Fibroblast of skin of right biceps (primary cell): ENCODE measurements around the gene HENMT1.
A peak's percentile ranks its signal among the peaks of the same experiment; 100 is the strongest.
"Not testable (repeated sequence)": the region's sequence is repeated elsewhere in the genome, so short reads cannot be mapped to it uniquely, and the experiment has no call there.

Experiments used
- DNase-seq: peaks from one replicate; pipeline ENCODE4 v3.0.0-alpha.2; 2013

HENMT1 gene

GRCh38 chr1:108670131-108670773, 9.4 kb upstream of the HENMT1 start:
- DNase-seq: no peak

GRCh38 chr1:108669679-108670078, 8.8 kb upstream of the HENMT1 start:
- DNase-seq: no peak

- DNase-seq: no peak
These were observed 7.9 kb upstream of the HENMT1 start for GRCh38 chr1:108668777-108669176.

- not testable (repeated sequence) for DNase-seq
These were observed 6.5 kb upstream of the HENMT1 start for GRCh38 chr1:108667422-108667821.

- DNase-seq: no peak
These were observed 4.9 kb upstream of the HENMT1 start for GRCh38 chr1:108665771-108666170.

DNA sequence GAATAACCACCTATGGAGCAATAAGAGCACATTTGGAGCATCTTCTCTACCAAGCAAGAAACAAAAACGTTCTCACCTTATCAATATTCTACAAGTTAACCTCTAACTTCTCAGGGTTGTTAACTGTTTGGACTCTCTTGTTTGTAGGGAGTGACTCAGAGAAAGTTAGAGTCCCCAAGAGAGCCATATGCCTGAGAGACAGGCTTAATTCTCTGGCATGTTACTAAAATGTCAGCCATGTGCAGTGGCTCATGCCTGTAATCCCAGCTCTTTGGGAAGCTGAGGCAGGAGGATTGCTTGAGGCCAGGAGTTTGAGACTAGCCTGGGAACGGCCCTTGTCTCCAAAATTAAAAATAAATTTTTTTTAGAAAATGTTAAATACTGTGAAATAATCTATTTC, 4.2 kb upstream of the HENMT1 start:
- DNase-seq: no peak

DNA sequence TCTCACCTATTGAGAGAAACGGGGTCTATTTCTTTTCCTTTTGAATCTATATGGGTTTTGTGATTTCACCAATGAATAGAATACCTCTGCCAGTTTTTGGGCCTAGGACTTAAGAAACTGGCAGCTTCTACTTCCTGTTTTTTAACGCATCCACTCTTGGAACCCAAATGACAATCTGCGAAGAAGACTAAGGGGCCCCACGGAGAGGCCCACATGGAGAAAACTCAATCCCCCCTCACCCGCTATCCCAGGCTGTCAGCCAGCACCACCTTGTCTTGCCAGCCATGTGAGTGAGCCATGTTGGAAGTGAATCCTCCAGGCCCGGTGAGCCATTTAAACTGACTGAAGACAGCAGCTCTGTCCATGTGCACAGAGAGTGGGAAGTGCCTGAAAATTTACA, 3.6 kb upstream of the HENMT1 start:
- DNase-seq: no peak

GRCh38 chr1:108663074-108663473, 2.2 kb upstream of the HENMT1 start:
- no peak for DNase-seq

DNA sequence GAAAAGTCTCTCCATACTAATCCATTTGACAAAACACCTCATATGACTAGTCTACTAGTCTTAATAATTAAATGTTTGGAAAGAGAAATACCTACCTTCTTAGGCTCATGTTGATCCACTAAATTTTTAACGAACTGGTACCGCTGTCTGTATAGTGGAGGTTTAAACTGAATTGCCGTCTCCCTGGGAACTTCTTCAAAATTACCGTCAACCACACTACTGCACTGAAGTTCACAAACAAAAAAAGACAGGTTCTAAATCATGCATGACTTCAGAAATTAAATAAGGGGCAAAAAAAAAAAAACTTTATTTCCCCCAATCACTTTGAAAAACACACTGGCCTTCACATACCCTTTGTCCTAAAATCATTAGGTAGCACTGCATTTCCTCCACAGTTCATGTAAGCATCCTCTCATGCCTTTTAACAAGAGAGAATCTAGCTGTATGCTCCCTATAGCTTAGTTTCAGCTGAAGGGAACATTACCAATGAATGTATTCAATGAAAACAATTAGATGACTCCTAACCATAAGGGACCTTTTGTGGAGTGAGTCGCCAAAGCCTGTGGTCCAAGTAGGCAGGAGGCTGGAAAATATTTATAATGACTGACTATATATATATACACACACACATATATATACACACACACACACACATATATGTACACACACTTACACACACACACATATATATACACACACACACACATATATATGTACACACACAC, 3.4 kb downstream of the HENMT1 start:
- peak; percentile 37 for DNase-seq

DNA sequence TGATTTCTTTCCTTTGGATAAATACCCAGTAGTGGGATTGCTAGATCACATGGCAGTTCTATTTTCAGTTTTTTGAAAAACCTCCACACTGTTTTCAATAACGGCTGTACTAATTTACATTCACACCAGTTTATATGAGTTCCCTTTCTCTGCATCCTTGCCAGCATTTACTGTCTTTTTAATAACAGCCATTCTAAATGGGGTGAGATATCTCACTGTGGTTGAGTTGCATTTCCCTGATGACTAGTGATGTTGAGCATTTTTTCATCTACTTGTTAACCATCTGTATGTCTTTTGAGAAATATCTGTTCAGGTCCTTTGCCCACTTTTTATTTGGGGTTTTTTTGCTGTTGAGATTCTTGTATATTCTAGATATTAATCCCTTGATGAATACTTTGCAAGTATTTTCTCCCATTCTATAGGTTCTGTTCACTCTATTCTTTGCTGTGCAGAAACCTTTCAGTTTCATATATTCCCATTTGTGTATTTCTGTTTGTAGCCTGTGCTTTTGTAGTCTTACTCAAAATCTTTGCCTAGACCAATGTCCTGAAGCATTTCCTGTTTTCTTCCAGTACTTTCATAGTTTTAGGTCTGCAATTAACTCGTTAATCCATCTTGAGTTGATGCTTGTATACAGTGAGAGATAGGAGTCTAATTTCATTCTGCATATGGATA, 7.3 kb downstream of the HENMT1 start:
- no peak for DNase-seq

DNA sequence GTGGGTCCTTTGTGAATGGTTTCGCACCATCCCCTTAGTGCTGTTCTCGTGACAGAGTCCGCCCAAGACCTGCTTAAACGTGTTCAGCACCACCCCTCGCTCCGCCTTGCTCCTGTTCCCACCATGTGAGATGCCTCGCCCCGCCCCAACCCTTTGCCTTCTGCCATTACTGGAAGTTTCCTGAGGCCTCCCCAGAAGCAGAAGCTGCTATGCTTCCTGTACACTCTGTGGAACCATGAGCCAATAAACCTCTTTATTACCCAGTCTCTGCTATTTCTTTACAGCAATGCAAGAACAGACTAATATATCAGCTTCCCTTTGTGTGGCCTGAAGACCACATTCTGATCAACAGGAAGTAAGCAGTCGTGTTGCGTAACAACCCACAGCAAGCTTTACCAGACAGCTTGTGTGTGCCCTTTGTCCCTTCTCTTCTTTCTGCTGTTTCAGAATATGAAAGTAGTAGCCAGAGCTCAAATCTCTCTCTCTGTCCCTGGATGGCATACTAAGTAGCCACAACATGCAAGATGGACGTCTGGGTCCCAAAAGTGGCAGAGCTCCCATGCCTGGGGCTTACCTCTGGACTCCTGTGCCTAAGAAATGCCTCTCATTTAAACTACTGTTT, 14.1 kb downstream of the HENMT1 start:
- peak; percentile 61 for DNase-seq

- no peak for DNase-seq
These were observed 14.6 kb downstream of the HENMT1 start for GRCh38 chr1:108646265-108646647.

DNA sequence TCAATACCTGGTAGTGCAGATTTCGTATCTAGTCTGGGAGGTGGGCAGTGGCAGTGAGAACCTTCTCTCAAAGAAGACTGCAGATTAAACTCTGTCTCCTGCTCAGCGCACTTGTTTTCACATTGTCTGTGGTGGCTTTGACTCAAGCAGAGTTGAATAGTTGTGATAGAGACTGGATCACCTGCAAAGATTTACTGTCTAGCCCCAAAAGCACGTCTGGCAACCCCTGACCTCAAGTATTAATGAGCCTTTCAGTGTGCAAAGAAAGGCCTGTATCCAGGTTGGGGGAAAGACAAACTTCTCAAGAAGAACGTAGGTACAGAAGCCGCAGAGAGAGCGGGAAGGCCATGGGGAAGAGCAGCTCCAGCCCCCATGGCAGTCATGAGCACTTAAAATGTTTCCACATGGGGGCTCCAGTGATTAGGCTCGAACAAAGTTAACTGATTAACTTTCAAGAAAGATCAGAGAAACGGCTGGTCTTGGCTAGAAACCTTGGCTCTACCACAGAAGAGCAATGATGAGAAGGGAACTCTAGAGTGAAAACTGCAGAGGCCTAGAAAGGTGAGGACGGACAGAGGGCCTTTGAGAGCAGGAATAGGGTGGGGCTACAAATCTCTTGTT, 15.2 kb downstream of the HENMT1 start:
- DNase-seq: no peak

DNA sequence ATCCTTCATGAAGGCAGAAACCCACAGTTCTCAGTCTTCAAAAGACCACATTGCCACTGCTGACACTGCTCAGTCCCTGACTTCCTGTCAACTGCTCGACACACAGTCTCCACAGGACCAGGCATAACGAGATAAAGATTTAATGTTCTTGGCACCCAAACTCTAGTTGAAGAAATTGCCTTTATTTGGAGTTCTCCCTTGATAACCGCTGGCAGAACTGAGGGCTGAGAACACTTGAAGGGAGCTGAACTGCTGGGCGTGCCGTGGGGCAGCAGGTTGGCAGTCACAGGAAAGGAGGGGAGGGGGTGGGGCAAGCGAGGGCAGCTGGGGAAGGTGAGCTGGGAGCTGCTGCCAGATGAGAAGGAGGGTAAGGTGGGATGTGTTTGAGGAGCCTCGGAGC, 15.9 kb downstream of the HENMT1 start:
- DNase-seq: no peak

- peak; percentile 56 for DNase-seq
These were observed 17.2 kb downstream of the HENMT1 start for GRCh38 chr1:108643492-108644335.

- DNase-seq: not testable (repeated sequence)
These were observed 20.0 kb downstream of the HENMT1 start for GRCh38 chr1:108640863-108641262.

DNA sequence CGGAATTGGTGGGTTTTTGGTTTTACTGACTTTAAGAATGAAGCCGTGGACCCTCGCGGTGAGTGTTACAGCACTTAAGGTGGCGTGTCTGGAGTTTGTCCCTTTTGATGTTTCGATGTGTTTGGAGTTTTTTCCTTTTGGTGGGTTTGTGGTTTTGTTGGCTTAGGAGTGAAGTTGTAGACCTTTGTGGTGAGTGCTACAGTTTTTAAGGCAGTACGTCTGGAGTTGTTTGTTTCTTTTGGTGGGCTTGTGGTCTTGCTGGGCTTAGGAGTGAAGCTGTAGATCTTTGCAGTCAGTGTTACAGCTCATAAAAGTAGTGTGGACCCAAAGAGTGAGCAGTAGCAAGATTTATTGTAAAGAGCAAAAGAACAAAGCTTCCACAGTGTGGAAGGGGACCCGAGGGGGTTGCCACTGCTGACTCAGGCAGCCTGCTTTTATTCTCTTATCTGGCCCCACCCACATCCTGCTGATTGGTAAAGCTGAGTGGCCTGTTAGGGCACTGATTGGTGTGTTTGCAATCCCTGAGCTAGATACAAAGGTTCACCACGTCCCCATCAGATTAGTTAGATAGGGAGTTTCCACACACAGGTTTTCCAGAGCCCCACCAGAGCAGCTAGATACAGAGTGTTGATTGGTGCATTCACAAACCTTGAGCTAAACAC, 20.9 kb downstream of the HENMT1 start:
- no peak for DNase-seq

- DNase-seq: no peak
These were observed 24.0 kb downstream of the HENMT1 start for GRCh38 chr1:108636876-108637275.

DNA sequence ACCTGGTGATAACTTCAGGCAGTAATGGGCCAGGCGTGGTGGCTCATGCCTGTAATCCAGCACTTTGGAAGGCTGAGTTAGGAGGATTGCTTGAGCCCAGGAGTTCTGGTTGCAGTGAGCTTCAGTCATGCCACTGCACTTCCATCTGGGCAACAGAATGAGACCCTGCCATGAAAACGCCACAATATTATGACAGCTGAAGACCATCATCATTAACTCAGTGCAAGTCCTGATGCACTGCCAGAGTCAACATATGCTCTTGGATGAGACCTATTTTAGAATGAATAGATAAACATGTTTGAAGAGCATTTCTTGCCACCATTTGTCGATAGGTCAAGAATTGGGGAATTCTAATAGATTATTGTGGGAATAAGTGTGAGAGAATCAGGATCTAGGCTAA, 26.4 kb downstream of the HENMT1 start:
- DNase-seq: no peak

- DNase-seq: no peak
These were observed 32.2 kb downstream of the HENMT1 start for GRCh38 chr1:108628665-108629064.

DNA sequence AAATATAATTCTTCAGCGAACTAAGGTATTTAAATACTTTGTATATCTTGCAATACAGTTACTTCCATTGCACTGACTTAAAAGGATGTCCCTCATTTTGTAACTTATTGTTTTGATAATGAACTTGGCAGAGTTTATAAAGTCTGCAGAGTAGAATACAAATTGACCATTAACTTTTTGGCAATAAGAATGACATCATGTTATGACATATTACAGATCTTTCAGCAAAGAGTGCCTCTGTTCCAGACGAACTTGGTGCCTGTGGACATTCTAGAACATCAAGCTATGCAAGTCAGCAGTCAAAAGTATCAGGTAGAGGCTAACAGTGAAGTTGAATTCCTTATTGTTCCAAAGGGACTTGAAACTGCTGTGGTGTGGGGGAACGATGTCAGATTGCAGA, 32.9 kb downstream of the HENMT1 start:
- DNase-seq: no peak

- DNase-seq: no peak
These were observed 33.6 kb downstream of the HENMT1 start for GRCh38 chr1:108627256-108627655.
